ENCODE data around the gene MYO1C.
A peak's percentile ranks its signal among the peaks of the same experiment; 100 is the strongest.

The MYO1C gene

DNA sequence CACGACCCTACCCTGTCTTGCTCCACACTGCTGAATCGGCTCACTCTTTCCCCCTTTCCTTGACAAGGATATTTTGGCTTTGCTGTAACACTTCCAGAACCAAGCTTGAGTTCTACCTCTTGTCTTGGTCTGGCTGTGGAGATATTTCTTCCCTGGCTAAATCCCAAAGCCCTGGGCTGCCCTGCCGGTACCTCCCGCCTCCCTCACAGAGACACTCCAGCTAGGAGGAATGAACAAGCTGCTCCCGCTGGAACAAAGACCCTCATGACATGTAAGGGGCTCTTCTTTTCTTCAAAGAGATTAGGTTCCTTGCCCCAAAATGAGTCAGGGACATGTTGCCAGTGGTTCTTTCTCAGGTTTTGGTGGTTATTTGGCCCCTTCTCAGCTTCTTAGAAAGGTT, 13.1 kb upstream of the MYO1C start:
- TF ChIP-seq, protein P1, sequence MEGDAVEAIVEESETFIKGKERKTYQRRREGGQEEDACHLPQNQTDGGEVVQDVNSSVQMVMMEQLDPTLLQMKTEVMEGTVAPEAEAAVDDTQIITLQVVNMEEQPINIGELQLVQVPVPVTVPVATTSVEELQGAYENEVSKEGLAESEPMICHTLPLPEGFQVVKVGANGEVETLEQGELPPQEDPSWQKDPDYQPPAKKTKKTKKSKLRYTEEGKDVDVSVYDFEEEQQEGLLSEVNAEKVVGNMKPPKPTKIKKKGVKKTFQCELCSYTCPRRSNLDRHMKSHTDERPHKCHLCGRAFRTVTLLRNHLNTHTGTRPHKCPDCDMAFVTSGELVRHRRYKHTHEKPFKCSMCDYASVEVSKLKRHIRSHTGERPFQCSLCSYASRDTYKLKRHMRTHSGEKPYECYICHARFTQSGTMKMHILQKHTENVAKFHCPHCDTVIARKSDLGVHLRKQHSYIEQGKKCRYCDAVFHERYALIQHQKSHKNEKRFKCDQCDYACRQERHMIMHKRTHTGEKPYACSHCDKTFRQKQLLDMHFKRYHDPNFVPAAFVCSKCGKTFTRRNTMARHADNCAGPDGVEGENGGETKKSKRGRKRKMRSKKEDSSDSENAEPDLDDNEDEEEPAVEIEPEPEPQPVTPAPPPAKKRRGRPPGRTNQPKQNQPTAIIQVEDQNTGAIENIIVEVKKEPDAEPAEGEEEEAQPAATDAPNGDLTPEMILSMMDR (conservative IDR thresholded peaks at IDR 0.05), result no peak
- H3K27ac ChIP-seq, result peak overlapping the region; percentile 67

DNA sequence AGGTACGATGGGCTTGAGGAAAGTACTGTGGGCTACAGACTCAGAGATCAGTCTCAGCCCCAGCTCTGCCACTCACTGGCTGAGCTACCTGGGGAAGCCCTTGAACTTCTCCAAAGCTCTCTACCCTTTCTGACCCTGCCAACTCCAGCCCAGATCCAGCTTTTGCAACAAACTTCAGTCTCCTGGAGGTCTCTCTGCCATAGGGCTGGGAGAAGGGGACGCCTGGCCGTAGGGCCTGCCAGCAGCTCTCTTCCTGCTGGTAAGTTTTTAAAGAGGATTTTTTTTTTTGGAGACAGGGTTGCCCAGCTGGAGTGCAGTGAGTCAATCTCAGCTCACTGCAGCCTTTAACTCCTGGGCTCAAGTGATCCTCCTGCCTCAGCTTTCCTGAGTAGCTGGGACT, 12.4 kb upstream of the MYO1C start:
- TF ChIP-seq, protein P1 (conservative IDR thresholded peaks at IDR 0.05), result no peak

DNA sequence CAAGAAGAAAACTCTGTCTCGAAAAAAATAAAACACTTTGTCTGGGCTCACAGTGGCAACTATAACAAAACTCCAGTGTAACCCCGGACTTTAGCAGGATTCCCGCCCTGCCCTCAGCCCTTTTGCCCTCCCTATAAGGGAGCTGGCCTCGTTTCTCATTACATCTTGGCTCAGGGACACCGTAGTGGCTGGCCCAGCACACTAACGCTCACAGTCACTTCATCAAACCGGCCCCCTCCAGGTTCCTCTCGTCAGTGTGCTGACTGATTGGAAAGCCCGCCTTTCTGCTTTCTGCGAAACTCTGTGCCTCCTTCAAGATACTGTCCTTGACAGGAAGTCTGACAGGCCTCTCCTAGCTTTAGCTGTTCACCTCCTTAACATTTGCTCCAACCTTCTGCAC, 11.2 kb upstream of the MYO1C start:
- H3K27ac ChIP-seq, result peak overlapping the region; percentile 67
- TF ChIP-seq, protein P1 (conservative IDR thresholded peaks at IDR 0.05), result no peak

More for the DNA sequence above, 12.4 kb upstream of the MYO1C start:
- H3K27ac ChIP-seq, result peak overlapping the region; percentile 67

DNA sequence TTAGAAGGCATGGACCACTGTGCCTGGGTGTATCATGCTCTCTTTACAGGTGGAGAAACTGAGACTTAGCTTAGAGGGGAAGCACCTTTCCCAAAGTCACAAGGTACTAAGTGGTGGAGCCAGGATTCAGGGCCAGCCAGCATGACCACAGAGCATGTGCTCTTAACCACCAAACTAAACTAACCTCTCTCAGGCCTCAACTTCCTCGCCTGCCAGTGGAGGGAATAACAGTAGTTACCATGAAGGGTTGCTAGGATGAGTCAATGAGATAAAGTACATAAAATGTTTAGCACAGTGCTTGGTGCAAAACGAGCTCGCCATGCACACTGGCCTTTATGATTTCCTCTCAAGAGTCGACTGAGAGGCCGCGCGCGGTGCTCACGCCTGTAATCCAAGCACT, 6.4 kb upstream of the MYO1C start:
- no peak overlapping the region for H3K27ac ChIP-seq
- TF ChIP-seq, protein P1 (conservative IDR thresholded peaks at IDR 0.05), result no peak

DNA sequence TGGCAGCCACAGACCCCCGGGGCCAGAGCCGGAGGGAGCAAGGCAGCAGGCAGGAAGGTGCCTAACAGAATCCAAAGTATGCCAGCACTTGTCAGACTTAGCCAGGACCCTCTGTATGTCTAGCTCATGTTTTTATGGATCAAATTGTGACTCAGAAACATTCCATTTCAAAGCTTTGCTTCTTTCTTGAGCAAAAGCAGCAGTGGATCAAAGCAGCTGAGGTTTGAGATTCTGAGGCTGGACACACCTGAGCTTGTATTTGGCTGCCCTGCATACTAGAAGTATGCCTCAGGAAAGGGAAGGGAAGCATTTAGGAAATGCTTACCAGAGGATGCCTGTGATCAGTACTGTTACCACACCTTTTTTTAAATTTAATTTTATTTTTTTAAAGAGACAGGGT, 5.7 kb upstream of the MYO1C start:
- no peak overlapping the region for H3K27ac ChIP-seq
- TF ChIP-seq, protein P1 (conservative IDR thresholded peaks at IDR 0.05), result no peak

DNA sequence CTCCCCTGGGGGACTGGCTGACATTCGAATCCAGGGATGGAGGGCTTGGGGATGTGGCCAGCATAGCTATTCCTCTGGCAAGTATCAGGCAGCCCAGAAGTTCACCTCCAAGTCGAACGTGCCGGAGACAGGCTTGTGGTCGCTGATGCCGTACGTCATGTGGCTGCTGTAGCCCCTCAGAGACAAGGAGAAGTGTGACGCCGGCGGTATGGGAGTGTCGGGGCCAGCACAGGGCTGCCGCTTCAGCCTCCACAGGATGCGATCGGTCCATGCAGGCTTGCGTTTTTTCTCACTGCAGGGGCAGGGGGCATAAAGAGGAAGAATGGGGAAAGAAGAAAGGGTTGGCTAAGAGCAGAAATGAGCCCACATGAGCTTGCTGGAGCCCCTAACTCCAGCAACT, 5.3 kb upstream of the MYO1C start:
- TF ChIP-seq, protein P1 (conservative IDR thresholded peaks at IDR 0.05), result no peak
- no peak overlapping the region for H3K27ac ChIP-seq

DNA sequence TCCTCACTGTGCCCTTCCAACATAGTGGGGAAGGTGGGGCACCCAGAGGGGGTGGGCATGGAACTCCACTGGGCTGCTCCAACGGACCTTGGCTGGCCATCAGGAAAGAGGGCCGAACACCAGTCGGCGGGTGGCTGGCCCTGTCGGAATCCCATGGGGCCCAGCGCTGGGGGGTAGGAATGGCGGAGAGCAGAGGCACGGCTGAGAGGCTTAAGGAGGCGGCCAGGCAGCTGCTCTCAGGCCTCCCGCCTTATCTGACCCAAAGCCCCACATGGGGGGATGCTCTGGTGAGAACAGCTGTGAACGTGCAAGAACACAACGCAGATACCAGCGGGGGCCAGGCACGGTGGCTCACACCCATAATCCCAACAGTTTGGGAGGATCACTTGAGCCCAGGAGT, 4.4 kb upstream of the MYO1C start:
- TF ChIP-seq, protein P1 (conservative IDR thresholded peaks at IDR 0.05), result no peak
- H3K27ac ChIP-seq, result no peak overlapping the region
